ENCODE data around the gene CLRN2. TPM values are rescaled to one million over a fixed set of nuclear protein-coding genes. Genes with fewer than 3 reads are reported as not detected.

CLRN2 gene
- total and polyA plus RNA-seq, 2 donors (not counting 3 experiments of a cell fraction or from before 2014, with no cell fraction given) = not detected

DNA sequence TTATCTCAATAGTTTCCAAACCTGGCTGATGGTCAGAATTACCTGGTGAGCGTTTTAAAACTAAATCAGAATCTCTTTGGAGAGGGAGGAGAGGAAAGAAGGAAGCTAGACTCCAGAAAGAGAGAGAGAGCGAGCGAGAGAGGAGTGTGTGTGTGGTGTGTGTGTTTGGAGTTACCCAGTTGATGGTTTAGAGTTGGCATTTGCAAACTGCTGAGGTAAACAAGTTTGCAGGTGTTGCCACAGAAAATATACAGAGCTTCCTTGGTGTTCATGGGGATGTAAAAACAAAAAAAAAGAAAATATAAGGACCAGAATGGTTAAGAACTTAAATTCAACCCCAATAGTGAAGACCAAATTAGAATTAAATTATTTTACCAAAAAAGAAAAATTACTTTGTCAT lies 35.6 kb downstream of the CLRN2 start:
- dilution Hi-C loops (cut with MboI; ENCODE audit: extremely low pct_ligation_motif_present, low sequenced_read_pairs) (no loop called here), intact Hi-C loops (cut with micrococcal nuclease) (no loop called here)
- Histone ChIP-seq H3K9ac (replicated peaks; ENCODE audit: extremely low read depth, insufficient read depth, low read length) (no peak overlapping the region), H3K27me3 (ENCODE audit: control insufficient read depth in 2 of 2, insufficient read depth in 2 of 2, low read length in 2 of 2) (peaks cover 7 to 8% of the 10 kb centered on the region in 2 experiments), H3K4me3 (replicated peaks in 1 of 3; ENCODE audit: insufficient read depth in 1 of 3, low read depth in 1 of 3, low read length in 3 of 3) (no peak overlapping the region), H3K27ac (ENCODE audit: insufficient read depth, low read depth, low read length) (no peak overlapping the region), H3K9me3 (replicated peaks; ENCODE audit: control insufficient read depth, insufficient read depth, low read length) (no peaks in the 10 kb centered on the region), H3K36me3 (ENCODE audit: control insufficient read depth in 2 of 2, extremely low read depth in 1 of 2, insufficient read depth in 2 of 2, low read length in 2 of 2) (no peaks in the 10 kb centered on the region), H2AFZ (ENCODE audit: low read depth, low read length) (no peak overlapping the region), H3K4me2 (ENCODE audit: insufficient read depth, low read length) (no peak overlapping the region), H4K20me1 (replicated peaks; ENCODE audit: control insufficient read depth, extremely low read depth, insufficient read depth, low read length) (no peaks in the 10 kb centered on the region), H3K9me1 (replicated peaks; ENCODE audit: control insufficient read depth, extremely low read depth, insufficient read depth, low read length) (no peaks in the 10 kb centered on the region), H3K79me2 (ENCODE audit: control insufficient read depth, insufficient read depth, low read length) (no peaks in the 10 kb centered on the region), H3K4me1 (ENCODE audit: control insufficient read depth, extremely low read depth, insufficient read depth, low read length) (no peaks in the 10 kb centered on the region)
- FAIRE-seq (no peak), DNase-seq (ENCODE audit: low read depth, low spot score) (no peak)
- no TSS peak for BruUV-seq (replicated peaks)
- ChIA-PET CTCF (interaction anchor here (2.4 to 2.9 kb wide), 2 partner anchors 86 to 255 kb away, joined by 7 to 35 read pairs; no protein-coding TSS in a partner anchor), POLR2A (no interaction called here)
- TF ChIP-seq, protein P1, sequence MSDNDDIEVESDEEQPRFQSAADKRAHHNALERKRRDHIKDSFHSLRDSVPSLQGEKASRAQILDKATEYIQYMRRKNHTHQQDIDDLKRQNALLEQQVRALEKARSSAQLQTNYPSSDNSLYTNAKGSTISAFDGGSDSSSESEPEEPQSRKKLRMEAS (IDR thresholded peaks at IDR 0.05; ENCODE audit: insufficient read depth, insufficient read length) = no peak
- no peak for TF ChIP-seq FOS (IDR thresholded peaks at IDR 0.05; ENCODE audit: borderline replicate concordance, insufficient read depth, low read length)
- TF ChIP-seq GATA2 (IDR thresholded peaks at IDR 0.05; ENCODE audit: insufficient read depth, insufficient read length, low read depth, low read length) = no peak
- no peak for TF ChIP-seq MYC (IDR thresholded peaks at IDR 0.05; ENCODE audit: low read depth, low read length)
- no peak for TF ChIP-seq EZH2 (IDR thresholded peaks at IDR 0.05; ENCODE audit: borderline replicate concordance, low read depth, low read length, severe bottlenecking)
- TF ChIP-seq, protein P2, sequence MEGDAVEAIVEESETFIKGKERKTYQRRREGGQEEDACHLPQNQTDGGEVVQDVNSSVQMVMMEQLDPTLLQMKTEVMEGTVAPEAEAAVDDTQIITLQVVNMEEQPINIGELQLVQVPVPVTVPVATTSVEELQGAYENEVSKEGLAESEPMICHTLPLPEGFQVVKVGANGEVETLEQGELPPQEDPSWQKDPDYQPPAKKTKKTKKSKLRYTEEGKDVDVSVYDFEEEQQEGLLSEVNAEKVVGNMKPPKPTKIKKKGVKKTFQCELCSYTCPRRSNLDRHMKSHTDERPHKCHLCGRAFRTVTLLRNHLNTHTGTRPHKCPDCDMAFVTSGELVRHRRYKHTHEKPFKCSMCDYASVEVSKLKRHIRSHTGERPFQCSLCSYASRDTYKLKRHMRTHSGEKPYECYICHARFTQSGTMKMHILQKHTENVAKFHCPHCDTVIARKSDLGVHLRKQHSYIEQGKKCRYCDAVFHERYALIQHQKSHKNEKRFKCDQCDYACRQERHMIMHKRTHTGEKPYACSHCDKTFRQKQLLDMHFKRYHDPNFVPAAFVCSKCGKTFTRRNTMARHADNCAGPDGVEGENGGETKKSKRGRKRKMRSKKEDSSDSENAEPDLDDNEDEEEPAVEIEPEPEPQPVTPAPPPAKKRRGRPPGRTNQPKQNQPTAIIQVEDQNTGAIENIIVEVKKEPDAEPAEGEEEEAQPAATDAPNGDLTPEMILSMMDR (IDR thresholded peaks at IDR 0.05; ENCODE audit: extremely low read depth in 1 of 2, insufficient read depth in 1 of 2, low read depth in 1 of 2, low read length in 2 of 2) = no peak
- no peak for TF ChIP-seq POLR2AphosphoS5 (IDR thresholded peaks at IDR 0.05; ENCODE audit: insufficient read depth, low read depth, low read length)
- TF ChIP-seq JUN (IDR thresholded peaks at IDR 0.05; ENCODE audit: borderline replicate concordance, insufficient read depth, insufficient read length, low read depth) = no peak
- TF ChIP-seq POLR2A (IDR thresholded peaks at IDR 0.05; ENCODE audit: low read depth, low read length) = no peak
